Inflammatory macrophage (primary cell): ENCODE results near the gene LAGE3.

ENCODE experiments used
- DNase-seq, 2 donors: peaks; one replicate each; pipeline ENCODE4 v3.0.0-alpha.2; 2020 to 2022

The LAGE3 gene

GRCh38 chrX:154431341-154431740, 47.7 kb downstream of the LAGE3 start:
- peak; percentile 80 to 90 for DNase-seq

DNA sequence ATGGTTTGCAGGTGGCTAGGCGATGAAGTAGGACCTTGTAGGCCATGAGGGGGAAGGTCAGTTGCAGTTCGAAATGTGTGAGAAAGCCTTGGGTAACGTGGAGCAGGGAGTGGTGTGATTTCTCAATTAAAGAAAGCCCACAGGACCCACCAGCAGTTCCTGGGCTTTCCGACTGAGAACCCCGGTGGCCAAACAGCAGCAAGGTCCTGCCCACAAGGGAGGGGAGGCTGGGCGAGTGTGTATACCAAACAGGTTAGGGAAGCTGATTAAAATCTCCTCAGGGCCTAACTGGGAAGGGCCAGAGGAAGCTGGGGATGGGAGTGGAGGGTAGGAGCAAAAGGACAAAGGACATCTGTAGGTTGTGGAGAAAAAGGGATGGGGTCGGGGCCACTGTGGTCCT, 48.2 kb downstream of the LAGE3 start:
- peak; percentile 70 to 84 for DNase-seq

DNA sequence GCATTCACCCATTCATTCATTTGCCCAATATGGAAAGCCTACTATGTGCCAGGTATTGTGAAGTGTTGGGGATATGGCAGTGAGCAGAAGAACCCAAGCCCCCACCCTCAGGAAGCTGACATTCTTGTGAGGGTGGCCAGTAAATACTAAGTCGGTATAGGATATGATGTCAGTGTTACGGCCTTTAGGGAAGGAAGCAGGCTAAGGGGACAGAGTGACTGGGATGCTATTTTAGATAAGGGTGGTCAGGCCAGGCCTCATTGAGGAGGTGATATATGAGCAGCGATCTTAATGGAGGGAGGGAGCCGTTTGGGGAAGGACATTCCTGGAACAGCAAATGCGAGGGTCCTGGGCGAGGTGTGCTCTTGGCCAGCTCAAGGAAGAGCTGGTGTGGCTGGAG, 48.6 kb downstream of the LAGE3 start:
- DNase-seq, result peak in 1 of 2 donors; percentile 47

DNA sequence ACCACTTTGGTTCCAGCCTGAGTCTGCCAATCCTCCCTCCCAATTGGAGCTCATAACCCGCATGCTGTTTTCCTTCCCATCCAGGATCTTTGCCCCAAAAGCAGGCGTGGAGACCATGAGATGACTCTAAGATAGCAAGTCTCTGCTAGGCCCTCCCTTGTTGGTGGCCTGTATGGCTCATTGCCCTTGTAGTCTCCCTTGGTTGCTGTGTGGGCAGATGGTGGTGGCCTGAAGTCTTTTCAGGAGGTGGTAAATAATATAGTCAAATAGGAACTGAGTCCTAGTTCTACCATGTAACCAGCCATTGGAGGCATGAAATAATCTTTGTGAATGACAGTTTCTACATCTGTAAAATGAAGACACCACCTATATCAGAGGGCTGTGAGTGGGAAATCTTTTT, 49.4 kb downstream of the LAGE3 start:
- peak; percentile 38 to 57 for DNase-seq

DNA sequence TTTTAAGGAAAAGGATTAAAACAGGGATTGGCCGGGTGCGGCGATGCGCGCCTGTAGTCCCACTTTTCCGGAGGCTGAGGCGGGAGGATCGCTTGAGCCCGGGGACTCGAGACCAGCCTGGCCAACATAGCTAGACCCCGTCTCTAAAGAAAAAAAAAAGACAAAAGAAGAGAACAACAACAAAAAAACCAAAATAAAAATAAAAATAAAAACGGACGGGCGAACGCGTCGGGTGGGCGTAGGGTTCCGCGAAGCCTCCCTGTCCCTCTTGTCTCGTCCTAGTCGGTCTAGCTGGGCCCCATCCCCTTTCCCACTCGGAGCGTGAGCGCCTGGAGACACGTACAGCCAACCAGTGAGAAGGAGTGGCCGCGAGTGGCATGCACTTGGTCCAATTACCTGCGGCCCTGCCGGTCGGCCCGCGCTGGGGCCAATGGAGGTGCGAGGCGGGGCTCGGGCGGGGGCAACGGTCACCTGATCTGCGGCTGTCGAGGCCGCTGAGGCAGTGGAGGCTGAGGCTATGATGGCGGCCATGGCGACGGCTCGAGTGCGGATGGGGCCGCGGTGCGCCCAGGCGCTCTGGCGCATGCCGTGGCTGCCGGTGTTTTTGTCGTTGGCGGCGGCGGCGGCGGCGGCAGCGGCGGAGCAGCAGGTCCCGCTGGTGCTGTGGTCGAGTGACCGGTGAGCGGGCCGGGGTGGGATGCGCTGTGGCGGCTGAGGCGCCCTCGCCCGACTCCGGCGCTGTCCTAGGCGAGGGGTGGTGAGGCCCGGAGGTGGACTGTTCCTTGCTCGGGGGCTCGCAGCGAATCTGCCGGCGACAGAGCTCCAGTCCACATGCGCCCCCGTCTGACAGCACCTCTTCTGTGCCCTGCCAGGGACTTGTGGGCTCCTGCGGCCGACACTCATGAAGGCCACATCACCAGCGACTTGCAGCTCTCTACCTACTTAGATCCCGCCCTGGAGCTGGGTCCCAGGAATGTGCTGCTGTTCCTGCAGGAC, 50.6 kb downstream of the LAGE3 start, which contains the start of gene ATP6AP1:
Gene ATP6AP1, plus strand, starts transcription at position 502 of the 996 bp plus-strand sequence. Its CDS starts 16 bp downstream, at position 518.
- DNase-seq, result peak; percentile 92 to 95
